SW 1271 (cell line): ENCODE data around the gene KRTAP4-3.
"Not testable (repeated sequence)": the region's sequence is repeated elsewhere in the genome, so short reads cannot be mapped to it uniquely, and the experiment has no call there.

Source experiments
- DNase-seq, 2 experiments: peaks; one replicate each; lab custom pipeline; 2025; lab: John Stamatoyannopoulos, UW

KRTAP4-3 gene

GRCh38 chr17:41168121-41168520, at the start of gene KRTAP4-3:
Gene KRTAP4-3 (minus strand): TSS chr17:41168221. CDS start chr17:41168172, 49 bp downstream.
- DNase-seq: no peak

GRCh38 chr17:41215681-41216080, 47.7 kb upstream of the KRTAP4-3 start:
- no peak for DNase-seq

DNA sequence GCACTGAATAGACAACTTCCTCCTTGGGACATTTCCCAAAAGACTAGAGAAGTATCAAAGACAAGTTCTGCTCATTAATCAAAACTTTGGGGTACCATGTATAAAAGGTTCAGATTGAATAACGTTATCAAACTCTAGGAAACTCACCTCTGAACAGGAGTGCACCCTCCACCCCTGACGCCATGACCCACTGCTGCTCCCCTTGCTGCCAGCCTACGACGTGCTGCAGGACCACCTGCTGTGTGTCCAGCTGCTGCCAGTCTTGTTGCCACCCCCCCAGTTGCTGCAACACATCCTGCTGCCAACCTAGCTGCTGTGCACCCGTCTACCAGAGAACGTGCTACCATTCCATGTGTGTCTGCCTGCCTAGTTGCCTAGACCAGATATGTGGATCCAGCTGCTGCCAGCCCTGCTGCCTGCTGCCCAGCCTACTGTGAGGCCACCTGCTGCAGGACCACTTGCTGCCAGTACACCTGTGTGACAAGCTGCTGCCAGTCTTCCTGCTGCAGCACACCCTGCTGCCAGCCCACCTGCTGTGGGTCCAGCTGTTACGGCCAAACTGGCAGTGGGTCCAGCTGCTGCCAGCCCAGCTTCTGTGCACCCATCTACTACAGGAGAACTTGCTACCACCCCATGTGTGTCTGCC, 44.6 kb upstream of the KRTAP4-3 start:
- DNase-seq: no peak

- no peak for DNase-seq
Measured at GRCh38 chr17:41211845-41212466, 43.9 kb upstream of the KRTAP4-3 start.

- no peak for DNase-seq
Measured at GRCh38 chr17:41199421-41200078, 31.5 kb upstream of the KRTAP4-3 start.

- no peak for DNase-seq
Measured at GRCh38 chr17:41196068-41196467, 28.0 kb upstream of the KRTAP4-3 start.

GRCh38 chr17:41190328-41190727, 22.3 kb upstream of the KRTAP4-3 start:
- DNase-seq: no peak

GRCh38 chr17:41189837-41190318, 21.9 kb upstream of the KRTAP4-3 start, which contains the start of gene KRTAP9-1:
Gene KRTAP9-1 (plus strand): TSS chr17:41189887. CDS start chr17:41189887, 0 bp downstream.
- not testable (repeated sequence) for DNase-seq

DNA sequence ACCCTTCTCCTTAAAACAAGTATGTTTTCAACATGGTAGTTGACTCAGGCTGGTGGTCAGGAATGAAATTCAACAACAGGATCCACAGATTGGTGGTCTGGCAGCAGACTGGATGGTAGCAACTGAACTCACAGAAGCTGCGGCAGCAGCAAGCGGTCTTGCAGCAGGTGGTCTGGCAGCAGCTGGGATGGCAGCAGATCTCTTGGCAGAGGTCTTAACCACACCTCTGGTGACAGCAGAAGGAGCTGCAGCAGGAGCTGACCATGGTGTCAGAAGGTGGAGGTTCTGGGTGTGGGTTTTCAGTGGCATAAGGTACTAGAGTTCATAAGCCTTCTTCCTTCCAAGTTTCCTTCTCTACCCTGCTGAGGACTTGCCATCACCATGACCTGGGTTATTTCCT, 18.9 kb upstream of the KRTAP4-3 start:
- DNase-seq: no peak

- DNase-seq: no peak
Measured at GRCh38 chr17:41185001-41185400, 17.0 kb upstream of the KRTAP4-3 start.

- no peak for DNase-seq
Measured at GRCh38 chr17:41184480-41184961, 16.5 kb upstream of the KRTAP4-3 start, which contains the start of gene KRTAP4-1. Gene KRTAP4-1 (minus strand): TSS chr17:41184911. CDS start chr17:41184854, 57 bp downstream.

DNA sequence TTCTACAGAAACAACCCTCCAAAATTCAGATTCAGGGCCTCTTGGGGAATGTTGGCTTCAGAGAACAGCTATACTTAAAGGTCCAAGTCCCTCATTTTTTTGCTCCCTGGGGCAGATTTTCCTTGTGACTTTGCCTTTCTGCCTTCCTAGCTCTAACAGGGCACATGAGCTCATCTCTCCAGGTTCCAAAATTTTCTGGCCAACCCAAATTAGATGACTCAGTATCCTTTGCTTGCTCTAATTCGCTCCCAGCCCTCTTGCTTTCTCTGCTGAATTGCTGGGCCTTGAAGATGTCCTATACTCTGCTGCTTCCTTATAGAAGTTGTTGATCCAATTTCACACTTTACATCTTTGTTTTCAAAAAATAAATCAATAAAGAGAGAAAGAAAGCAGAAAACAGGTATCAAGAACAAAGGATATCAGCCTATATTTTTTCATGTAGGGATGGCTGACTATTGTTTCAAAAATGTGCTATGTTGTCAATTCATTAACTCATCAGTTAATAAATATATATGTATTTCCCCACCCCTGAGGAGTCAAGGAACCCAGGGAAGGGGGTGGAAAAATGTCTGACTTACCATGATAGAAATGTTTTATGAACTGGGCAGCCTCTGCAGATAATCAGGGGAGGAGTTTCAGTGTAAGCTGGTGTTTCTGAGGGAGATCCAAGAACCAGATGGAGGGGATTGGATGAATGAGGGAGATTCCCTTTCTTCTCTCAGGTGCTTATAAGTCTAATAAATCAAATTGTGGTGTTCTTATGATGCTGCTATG, 11.0 kb upstream of the KRTAP4-3 start:
- DNase-seq: no peak

DNA sequence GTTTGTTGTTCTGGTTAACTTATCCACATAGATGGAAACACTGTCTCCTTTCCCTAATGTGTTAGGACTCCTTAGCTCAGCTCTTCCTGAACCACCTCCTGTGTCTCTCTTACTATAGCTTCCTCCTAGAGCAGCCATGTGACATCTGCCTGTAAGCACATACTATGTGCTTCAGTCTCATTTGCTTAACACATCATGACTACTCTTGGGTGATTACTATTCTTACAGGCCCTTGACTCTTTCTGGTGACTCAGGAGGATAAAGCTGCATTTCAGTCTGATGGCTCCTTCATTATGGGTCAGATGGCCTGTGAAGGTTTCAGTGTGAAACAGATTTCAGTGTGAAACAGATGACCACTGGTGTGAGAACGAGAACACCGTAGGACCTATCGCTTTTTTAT, 10.3 kb upstream of the KRTAP4-3 start:
- no peak for DNase-seq

GRCh38 chr17:41177727-41178271, 9.8 kb upstream of the KRTAP4-3 start, which contains the start of gene KRTAP4-2:
Gene KRTAP4-2 (minus strand): TSS chr17:41178221. CDS start chr17:41178164, 57 bp downstream.
- DNase-seq: no peak

GRCh38 chr17:41176744-41177387, 8.8 kb upstream of the KRTAP4-3 start:
- no peak for DNase-seq

DNA sequence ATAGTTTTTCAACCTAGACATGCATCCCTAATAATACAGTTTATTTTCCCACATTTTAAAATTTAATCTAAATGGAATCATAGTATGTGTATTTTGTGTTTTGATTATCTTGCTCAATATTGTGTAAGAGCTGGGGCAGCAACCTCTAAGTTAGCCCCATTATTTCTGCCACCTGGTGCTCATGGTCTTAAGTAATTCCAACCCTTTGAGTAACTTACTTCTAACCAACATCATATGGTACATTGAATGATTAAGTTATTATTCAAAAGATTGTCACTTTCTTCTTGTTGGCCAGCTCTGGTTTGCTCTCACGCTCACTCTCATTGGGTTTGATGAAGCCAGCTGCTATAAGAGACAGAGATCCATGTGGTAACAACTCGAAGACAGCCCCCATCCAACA, 3.9 kb upstream of the KRTAP4-3 start:
- no peak for DNase-seq

- no peak for DNase-seq
Measured at GRCh38 chr17:41167561-41167960, 460 bp downstream of the KRTAP4-3 start.

DNA sequence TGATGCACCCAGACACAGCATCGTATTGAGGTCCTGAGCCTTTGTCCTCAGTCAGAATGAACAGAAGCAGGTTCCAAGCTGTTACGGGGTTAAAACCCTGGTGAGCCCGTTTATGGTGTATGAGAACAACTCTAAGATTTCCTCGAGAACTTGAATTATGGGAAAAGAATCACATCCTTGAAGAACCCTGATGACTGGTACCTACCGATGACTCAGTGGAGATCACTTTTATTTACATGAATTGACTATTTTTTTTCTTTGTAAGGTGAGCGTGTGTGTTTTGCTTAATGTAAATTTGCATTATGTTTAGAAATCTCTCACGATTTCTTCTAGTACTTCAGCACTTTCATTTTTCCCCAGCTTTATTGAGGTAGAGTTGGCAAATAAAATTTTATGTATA, 4.2 kb downstream of the KRTAP4-3 start:
- no peak for DNase-seq

DNA sequence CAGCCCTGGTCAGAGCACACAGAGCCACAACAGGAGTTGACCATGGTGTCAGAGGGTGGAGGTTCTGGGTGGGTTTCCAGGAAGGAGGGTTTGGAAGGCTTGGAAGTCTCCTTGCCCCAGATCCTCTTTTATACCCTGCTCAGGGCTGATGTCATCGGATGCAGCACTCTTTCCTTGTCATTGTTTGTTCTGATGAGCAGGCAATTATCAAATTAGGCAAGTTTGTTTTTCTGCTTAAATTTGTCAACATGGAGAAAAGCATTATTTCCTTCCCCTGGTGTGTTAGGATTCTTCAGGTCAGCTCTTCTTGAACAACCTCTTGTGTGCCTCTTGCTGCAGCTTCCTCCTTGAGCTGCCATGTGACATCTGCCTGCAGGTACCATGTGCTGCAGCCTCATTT, 7.4 kb downstream of the KRTAP4-3 start, which contains the start of gene KRTAP4-4:
Gene KRTAP4-4 (minus strand): TSS at position 101 of the 400 bp plus-strand sequence. CDS start 57 bp downstream, at position 44.
- no peak for DNase-seq

DNA sequence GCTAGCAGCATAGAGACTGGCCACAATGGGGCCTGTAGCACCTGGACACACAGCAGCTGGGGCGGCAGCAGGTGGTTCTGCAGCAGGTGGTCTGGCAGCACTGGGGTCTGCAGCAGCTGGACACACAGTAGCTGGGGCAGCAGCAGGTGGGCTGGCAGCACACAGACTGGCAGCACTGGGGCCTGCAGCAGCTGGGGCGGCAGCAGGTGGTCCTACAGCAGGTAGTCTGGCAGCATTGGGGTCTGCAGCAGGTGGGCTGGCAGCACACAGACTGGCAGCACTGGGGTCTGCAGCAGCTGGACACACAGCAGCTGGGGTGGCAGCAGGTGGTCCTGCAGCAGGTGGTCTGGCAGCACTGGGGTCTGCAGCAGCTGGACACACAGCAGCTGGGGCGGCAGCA, 7.8 kb downstream of the KRTAP4-3 start:
- DNase-seq: not testable (repeated sequence)

DNA sequence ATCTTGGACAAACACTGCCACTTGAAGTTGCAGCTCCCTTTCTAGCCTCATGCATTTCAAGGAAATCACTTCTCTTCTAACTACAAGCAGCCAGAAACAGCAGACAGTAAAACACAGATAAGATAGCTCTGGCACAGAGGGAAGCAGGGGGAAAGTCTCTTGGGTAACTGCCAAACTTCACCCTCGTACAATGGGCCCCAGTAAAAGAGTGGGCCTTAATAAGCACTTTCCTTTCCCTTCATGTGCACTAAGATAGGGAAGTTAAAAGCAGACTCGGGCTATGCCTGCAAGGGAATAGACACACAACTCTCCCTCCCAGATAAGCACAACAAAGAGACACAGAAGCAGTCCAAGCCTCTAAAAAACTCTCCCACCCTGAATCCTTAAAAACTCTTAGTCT, 14.2 kb downstream of the KRTAP4-3 start:
- DNase-seq: no peak
